Measurements from ENCODE around the gene NANP.
"Not testable (repeated sequence)": the region's sequence is repeated elsewhere in the genome, so short reads cannot be mapped to it uniquely, and the experiment has no call there.

Gene NANP

GRCh38 chr20:25623736-25624499, at the start of gene NANP:
NANP (minus strand) TSS chr20:25624014; CDS start chr20:25623948, 66 bp downstream.
- DNase-seq (ENCODE audit: low spot score in 2 of 2): peak; percentile 92 to 98
- in situ Hi-C loops (cut with MboI; ENCODE audit: low sequenced_read_pairs): loop anchor here (5.0 kb wide), 1 partner anchor 73 kb away; the partner anchor contains the start of gene ZNF337
- Histone ChIP-seq H3K4me1 (peaks cover 20% of the 10 kb centered on the region), H3K36me3 (replicated peaks) (no peaks in the 10 kb centered on the region), H3K27me3 (ENCODE audit: low read depth) (no peaks in the 10 kb centered on the region), H3K9me3 (no peaks in the 10 kb centered on the region), H3K4me3 (peak within 1 kb of the TSS; percentile 57)

- Histone ChIP-seq H3K36me3 (replicated peaks) (peaks cover 31% of the 10 kb centered on the region), H3K27me3 (ENCODE audit: low read depth) (no peaks in the 10 kb centered on the region), H3K9me3 (no peaks in the 10 kb centered on the region), H3K4me1 (peaks cover 20% of the 10 kb centered on the region), H3K4me3 (no peak overlapping the region)
- DNase-seq (ENCODE audit: low spot score in 2 of 2): no peak
- in situ Hi-C loops (cut with MboI; ENCODE audit: low sequenced_read_pairs): no loop called here
Measured at GRCh38 chr20:25672659-25673235, 48.9 kb upstream of the NANP start.

GRCh38 chr20:25669826-25670422, 46.1 kb upstream of the NANP start:
- DNase-seq (ENCODE audit: low spot score in 2 of 2): peak in 1 of 2 experiments; percentile 29
- H3K36me3 ChIP-seq (replicated peaks): peaks cover 11% of the 10 kb centered on the region
- peaks cover 20% of the 10 kb centered on the region for H3K4me1 ChIP-seq
- in situ Hi-C loops (cut with MboI; ENCODE audit: low sequenced_read_pairs): no loop called here
- H3K27me3 ChIP-seq (ENCODE audit: low read depth): no peaks in the 10 kb centered on the region
- no peak overlapping the region for H3K4me3 ChIP-seq
- H3K9me3 ChIP-seq: no peaks in the 10 kb centered on the region

- H3K9me3 ChIP-seq: no peaks in the 10 kb centered on the region
- H3K4me1 ChIP-seq: peaks cover 20% of the 10 kb centered on the region
- DNase-seq (ENCODE audit: low spot score in 2 of 2): peak; percentile 12 to 22
- no peak overlapping the region for H3K4me3 ChIP-seq
- H3K36me3 ChIP-seq (replicated peaks): no peaks in the 10 kb centered on the region; the same call in 1 of the 2 replicates
- in situ Hi-C loops (cut with MboI; ENCODE audit: low sequenced_read_pairs): no loop called here
- no peaks in the 10 kb centered on the region for H3K27me3 ChIP-seq (ENCODE audit: low read depth)
Measured at GRCh38 chr20:25668446-25668845, 44.6 kb upstream of the NANP start.

- in situ Hi-C loops (cut with MboI; ENCODE audit: low sequenced_read_pairs): no loop called here
- no peaks in the 10 kb centered on the region for H3K27me3 ChIP-seq (ENCODE audit: low read depth)
- H3K36me3 ChIP-seq (replicated peaks): no peaks in the 10 kb centered on the region
- H3K9me3 ChIP-seq: no peaks in the 10 kb centered on the region; the same call in 1 of the 2 replicates
- no peak overlapping the region for H3K4me3 ChIP-seq
- DNase-seq (ENCODE audit: low spot score in 2 of 2): no peak
- H3K4me1 ChIP-seq: no peaks in the 10 kb centered on the region
Measured at GRCh38 chr20:25659999-25660398, 36.2 kb upstream of the NANP start.

- H3K9me3 ChIP-seq: no peaks in the 10 kb centered on the region
- in situ Hi-C loops (cut with MboI; ENCODE audit: low sequenced_read_pairs): no loop called here
- no peak for DNase-seq (ENCODE audit: low spot score in 2 of 2)
- H3K36me3 ChIP-seq (replicated peaks): no peaks in the 10 kb centered on the region
- no peaks in the 10 kb centered on the region for H3K4me1 ChIP-seq
- H3K27me3 ChIP-seq (ENCODE audit: low read depth): no peaks in the 10 kb centered on the region
- H3K4me3 ChIP-seq: no peak overlapping the region
Measured at GRCh38 chr20:25654487-25654886, 30.7 kb upstream of the NANP start.

GRCh38 chr20:25652866-25653265, 29.1 kb upstream of the NANP start:
- DNase-seq (ENCODE audit: low spot score in 2 of 2); H3K4me1 ChIP-seq; in situ Hi-C loops (cut with MboI; ENCODE audit: low sequenced_read_pairs); H3K36me3 ChIP-seq (replicated peaks); H3K27me3 ChIP-seq (ENCODE audit: low read depth); H3K4me3 ChIP-seq; H3K9me3 ChIP-seq: not testable (repeated sequence)

GRCh38 chr20:25644814-25645213, 21.0 kb upstream of the NANP start:
- peaks cover 37% of the 10 kb centered on the region for H3K4me1 ChIP-seq
- H3K36me3 ChIP-seq (replicated peaks): no peaks in the 10 kb centered on the region
- no peaks in the 10 kb centered on the region; the same call in 1 of the 2 replicates for H3K9me3 ChIP-seq
- no peaks in the 10 kb centered on the region for H3K27me3 ChIP-seq (ENCODE audit: low read depth)
- in situ Hi-C loops (cut with MboI; ENCODE audit: low sequenced_read_pairs): no loop called here
- H3K4me3 ChIP-seq: no peak overlapping the region
- no peak for DNase-seq (ENCODE audit: low spot score in 2 of 2)

GRCh38 chr20:25643716-25644115, 19.9 kb upstream of the NANP start:
- Histone ChIP-seq H3K4me3 (no peak overlapping the region), H3K27me3 (ENCODE audit: low read depth) (no peaks in the 10 kb centered on the region), H3K36me3 (replicated peaks) (no peaks in the 10 kb centered on the region), H3K9me3 (no peaks in the 10 kb centered on the region; the same call in 1 of the 2 replicates), H3K4me1 (peaks cover 41% of the 10 kb centered on the region)
- DNase-seq (ENCODE audit: low spot score in 2 of 2): no peak
- in situ Hi-C loops (cut with MboI; ENCODE audit: low sequenced_read_pairs): no loop called here

- DNase-seq (ENCODE audit: low spot score in 2 of 2): no peak
- Histone ChIP-seq H3K4me1 (peaks cover 39% of the 10 kb centered on the region), H3K27me3 (ENCODE audit: low read depth) (no peaks in the 10 kb centered on the region), H3K4me3 (no peak overlapping the region), H3K36me3 (replicated peaks) (no peaks in the 10 kb centered on the region), H3K9me3 (no peaks in the 10 kb centered on the region)
- in situ Hi-C loops (cut with MboI; ENCODE audit: low sequenced_read_pairs): no loop called here
Measured at GRCh38 chr20:25637247-25637646, 13.4 kb upstream of the NANP start.

GRCh38 chr20:25632940-25633790, 9.4 kb upstream of the NANP start:
- peak; percentile 24 to 27 for DNase-seq (ENCODE audit: low spot score in 2 of 2)
- H3K9me3 ChIP-seq: no peaks in the 10 kb centered on the region
- in situ Hi-C loops (cut with MboI; ENCODE audit: low sequenced_read_pairs): no loop called here
- H3K4me1 ChIP-seq: peaks cover 11% of the 10 kb centered on the region
- no peaks in the 10 kb centered on the region for H3K36me3 ChIP-seq (replicated peaks)
- H3K27me3 ChIP-seq (ENCODE audit: low read depth): no peaks in the 10 kb centered on the region
- H3K4me3 ChIP-seq: no peak overlapping the region

GRCh38 chr20:25630615-25631014, 6.8 kb upstream of the NANP start:
- in situ Hi-C loops (cut with MboI; ENCODE audit: low sequenced_read_pairs); H3K9me3 ChIP-seq: not testable (repeated sequence)
- peaks cover 11% of the 10 kb centered on the region for H3K4me1 ChIP-seq

GRCh38 chr20:25629816-25630499, 6.1 kb upstream of the NANP start:
- Histone ChIP-seq H3K4me1 (peaks cover 11% of the 10 kb centered on the region), H3K4me3 (no peak overlapping the region), H3K36me3 (replicated peaks) (no peaks in the 10 kb centered on the region), H3K9me3 (no peaks in the 10 kb centered on the region), H3K27me3 (ENCODE audit: low read depth) (no peaks in the 10 kb centered on the region)
- in situ Hi-C loops (cut with MboI; ENCODE audit: low sequenced_read_pairs): no loop called here
- DNase-seq (ENCODE audit: low spot score in 2 of 2): no peak

More at GRCh38 chr20:25630615-25631014, 6.8 kb upstream of the NANP start:
- not testable (repeated sequence) for DNase-seq (ENCODE audit: low spot score in 2 of 2); H3K4me3 ChIP-seq; H3K36me3 ChIP-seq (replicated peaks); H3K27me3 ChIP-seq (ENCODE audit: low read depth)

Data from HAP-1 (cell line).